ENCODE data around the gene DIAPH2. TPM values are rescaled to one million over a fixed set of nuclear protein-coding genes. Genes with fewer than 3 reads are reported as not detected.

The DIAPH2 gene
- total and polyA plus RNA-seq, 9 donors, result 8.1 to 30.9 (median 24.2) TPM

GRCh38 chrX:97529536-97530200, 845.0 kb downstream of the DIAPH2 start:
- no peaks in the 10 kb centered on the region for H3K9me3 ChIP-seq
- no peak for DNase-seq
- intact Hi-C loops (cut with DNase I), result no loop called here
- WGBS, 3 donors, result 49 to 72% (median 54%) methylated on average over 1 of the region's 1 CpG
- H3K27me3 ChIP-seq, result no peaks in the 10 kb centered on the region
- H3K27ac ChIP-seq, result no peak overlapping the region
- no peak overlapping the region for H3K4me3 ChIP-seq
- H3K4me1 ChIP-seq (ENCODE audit: insufficient read depth), result no peaks in the 10 kb centered on the region
- TF ChIP-seq CTCF (IDR thresholded peaks at IDR 0.05), result no peak
- TF ChIP-seq POLR2A (IDR thresholded peaks at IDR 0.05), result no peak
- TF ChIP-seq EP300 (IDR thresholded peaks at IDR 0.05), result no peak
- no peaks in the 10 kb centered on the region for H3K36me3 ChIP-seq

GRCh38 chrX:97531825-97532224, 847.2 kb downstream of the DIAPH2 start:
- no peak overlapping the region for H3K27ac ChIP-seq
- no peaks in the 10 kb centered on the region for H3K27me3 ChIP-seq
- DNase-seq, result no peak
- no peaks in the 10 kb centered on the region for H3K9me3 ChIP-seq
- intact Hi-C loops (cut with DNase I), result no loop called here
- WGBS, 3 donors, result 81 to 84% (median 84%) methylated on average over 3 of the region's 3 CpGs
- TF ChIP-seq EP300 (IDR thresholded peaks at IDR 0.05) (no peak), CTCF (IDR thresholded peaks at IDR 0.05) (no peak), POLR2A (IDR thresholded peaks at IDR 0.05) (no peak)
- no peaks in the 10 kb centered on the region for H3K4me1 ChIP-seq (ENCODE audit: insufficient read depth)
- H3K4me3 ChIP-seq, result no peak overlapping the region
- H3K36me3 ChIP-seq, result no peaks in the 10 kb centered on the region

GRCh38 chrX:97538745-97539144, 854.1 kb downstream of the DIAPH2 start:
- TF ChIP-seq CTCF (IDR thresholded peaks at IDR 0.05), result no peak
- TF ChIP-seq POLR2A (IDR thresholded peaks at IDR 0.05), result no peak
- no peak for TF ChIP-seq EP300 (IDR thresholded peaks at IDR 0.05)
- H3K4me1 ChIP-seq (ENCODE audit: insufficient read depth), result no peaks in the 10 kb centered on the region
- intact Hi-C loops (cut with DNase I), result loop anchor here in 1 of 4 donors (5.0 kb wide), 1 partner anchor 1809 kb away; no protein-coding TSS in a partner anchor
- no peaks in the 10 kb centered on the region for H3K36me3 ChIP-seq
- no peak overlapping the region for H3K4me3 ChIP-seq
- WGBS, 3 donors, result 59 to 76% (median 61%) methylated on average over 3 of the region's 3 CpGs
- H3K27ac ChIP-seq, result no peak overlapping the region
- no peaks in the 10 kb centered on the region for H3K9me3 ChIP-seq
- H3K27me3 ChIP-seq, result no peaks in the 10 kb centered on the region
- no peak for DNase-seq

GRCh38 chrX:97539970-97540519, 855.4 kb downstream of the DIAPH2 start:
- 47 to 54% (median 48%) methylated on average over 2 of the region's 2 CpGs for WGBS, 3 donors
- TF ChIP-seq CTCF (IDR thresholded peaks at IDR 0.05) (no peak), EP300 (IDR thresholded peaks at IDR 0.05) (no peak), POLR2A (IDR thresholded peaks at IDR 0.05) (no peak)
- intact Hi-C loops (cut with DNase I), result loop anchor here in 1 of 4 donors (5.0 kb wide), 1 partner anchor 1807 kb away; no protein-coding TSS in a partner anchor
- no peaks in the 10 kb centered on the region for H3K9me3 ChIP-seq
- no peaks in the 10 kb centered on the region for H3K4me1 ChIP-seq (ENCODE audit: insufficient read depth)
- H3K27ac ChIP-seq, result no peak overlapping the region
- no peaks in the 10 kb centered on the region for H3K36me3 ChIP-seq
- no peak for DNase-seq
- no peaks in the 10 kb centered on the region for H3K27me3 ChIP-seq
- no peak overlapping the region for H3K4me3 ChIP-seq
